ENCODE results near the gene SND1.

GRCh38 chr7:128030654-128031611 lies 378.9 kb downstream of the SND1 start, which contains the start of gene LRRC4:
- TF ChIP-seq, protein P1, sequence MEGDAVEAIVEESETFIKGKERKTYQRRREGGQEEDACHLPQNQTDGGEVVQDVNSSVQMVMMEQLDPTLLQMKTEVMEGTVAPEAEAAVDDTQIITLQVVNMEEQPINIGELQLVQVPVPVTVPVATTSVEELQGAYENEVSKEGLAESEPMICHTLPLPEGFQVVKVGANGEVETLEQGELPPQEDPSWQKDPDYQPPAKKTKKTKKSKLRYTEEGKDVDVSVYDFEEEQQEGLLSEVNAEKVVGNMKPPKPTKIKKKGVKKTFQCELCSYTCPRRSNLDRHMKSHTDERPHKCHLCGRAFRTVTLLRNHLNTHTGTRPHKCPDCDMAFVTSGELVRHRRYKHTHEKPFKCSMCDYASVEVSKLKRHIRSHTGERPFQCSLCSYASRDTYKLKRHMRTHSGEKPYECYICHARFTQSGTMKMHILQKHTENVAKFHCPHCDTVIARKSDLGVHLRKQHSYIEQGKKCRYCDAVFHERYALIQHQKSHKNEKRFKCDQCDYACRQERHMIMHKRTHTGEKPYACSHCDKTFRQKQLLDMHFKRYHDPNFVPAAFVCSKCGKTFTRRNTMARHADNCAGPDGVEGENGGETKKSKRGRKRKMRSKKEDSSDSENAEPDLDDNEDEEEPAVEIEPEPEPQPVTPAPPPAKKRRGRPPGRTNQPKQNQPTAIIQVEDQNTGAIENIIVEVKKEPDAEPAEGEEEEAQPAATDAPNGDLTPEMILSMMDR (IDR thresholded peaks at IDR 0.05), result peak in 2 of 6 experiments; percentile 19 to 25
- TF ChIP-seq POLR2A (IDR thresholded peaks at IDR 0.05), result no peak
